GM19351 (cell line): ENCODE data around the gene CIBAR2.

ENCODE experiments used
- ATAC-seq: cut with Tn5 transposase; IDR thresholded peaks from one replicate; pipeline ENCODE4 v1.9.1; 2021; ENCODE audit warnings: mild to moderate bottlenecking, moderate library complexity; ENCODE audit not compliant: unreplicated experiment

Gene CIBAR2

GRCh38 chr16:85144026-85144915, 32.0 kb upstream of the CIBAR2 start:
- ATAC-seq, result no peak

GRCh38 chr16:85142771-85143211, 30.5 kb upstream of the CIBAR2 start:
- ATAC-seq, result no peak

DNA sequence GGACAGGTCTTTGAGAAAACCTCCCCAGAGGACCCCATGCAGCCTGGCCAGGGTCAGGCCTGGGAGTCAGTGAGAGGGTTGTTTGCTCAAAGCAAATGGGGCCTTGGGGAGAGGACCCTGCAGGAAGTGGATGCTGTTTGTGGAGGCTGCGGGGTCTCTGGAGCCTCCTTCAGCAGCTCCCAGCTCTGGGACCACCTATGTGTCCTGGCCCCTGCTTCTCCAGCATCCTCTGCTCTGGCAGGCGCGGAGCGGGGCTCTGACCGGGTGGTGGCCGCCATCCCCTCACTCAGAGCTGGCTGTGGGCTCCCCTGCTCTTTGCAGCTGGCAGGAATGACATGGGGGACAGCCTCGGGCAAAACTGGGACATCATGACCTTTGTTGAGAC, 29.8 kb upstream of the CIBAR2 start:
- ATAC-seq, result no peak

DNA sequence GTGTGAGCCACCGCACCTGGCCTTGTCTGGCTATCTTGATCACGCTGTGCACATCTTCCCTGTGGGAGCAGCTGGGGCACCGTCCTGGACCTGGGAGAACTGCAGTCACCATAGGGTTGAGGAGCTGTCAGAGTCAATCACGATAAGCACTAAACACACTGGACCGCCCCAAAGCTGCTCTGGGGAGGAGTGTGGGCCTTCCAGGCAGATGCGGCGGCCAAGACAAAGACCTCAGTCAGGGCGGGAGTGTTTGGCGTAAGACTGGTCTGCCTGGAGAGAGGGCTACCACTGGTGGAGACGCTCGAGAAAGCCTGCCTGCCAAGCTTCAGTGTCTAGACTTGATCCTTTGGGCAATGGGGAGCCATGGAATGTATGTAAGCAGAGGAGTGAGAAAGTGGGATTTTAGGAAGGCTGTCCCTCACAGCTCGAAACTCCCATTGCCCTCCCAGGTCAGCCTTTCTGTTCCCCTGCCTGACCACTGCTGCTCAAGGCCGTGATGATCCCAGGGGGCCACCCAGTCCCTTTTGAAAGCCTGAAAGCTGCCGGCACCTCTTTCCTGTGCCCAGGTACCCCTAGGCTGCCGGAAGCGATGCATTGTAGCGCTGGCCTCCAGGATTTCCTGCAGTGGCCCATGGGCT, 29.3 kb upstream of the CIBAR2 start:
- ATAC-seq, result no peak

- ATAC-seq, result no peak
Measured at GRCh38 chr16:85140455-85141012, 28.3 kb upstream of the CIBAR2 start.

GRCh38 chr16:85139881-85140339, 27.6 kb upstream of the CIBAR2 start:
- ATAC-seq, result no peak

GRCh38 chr16:85138825-85139627, 26.8 kb upstream of the CIBAR2 start:
- no peak for ATAC-seq

DNA sequence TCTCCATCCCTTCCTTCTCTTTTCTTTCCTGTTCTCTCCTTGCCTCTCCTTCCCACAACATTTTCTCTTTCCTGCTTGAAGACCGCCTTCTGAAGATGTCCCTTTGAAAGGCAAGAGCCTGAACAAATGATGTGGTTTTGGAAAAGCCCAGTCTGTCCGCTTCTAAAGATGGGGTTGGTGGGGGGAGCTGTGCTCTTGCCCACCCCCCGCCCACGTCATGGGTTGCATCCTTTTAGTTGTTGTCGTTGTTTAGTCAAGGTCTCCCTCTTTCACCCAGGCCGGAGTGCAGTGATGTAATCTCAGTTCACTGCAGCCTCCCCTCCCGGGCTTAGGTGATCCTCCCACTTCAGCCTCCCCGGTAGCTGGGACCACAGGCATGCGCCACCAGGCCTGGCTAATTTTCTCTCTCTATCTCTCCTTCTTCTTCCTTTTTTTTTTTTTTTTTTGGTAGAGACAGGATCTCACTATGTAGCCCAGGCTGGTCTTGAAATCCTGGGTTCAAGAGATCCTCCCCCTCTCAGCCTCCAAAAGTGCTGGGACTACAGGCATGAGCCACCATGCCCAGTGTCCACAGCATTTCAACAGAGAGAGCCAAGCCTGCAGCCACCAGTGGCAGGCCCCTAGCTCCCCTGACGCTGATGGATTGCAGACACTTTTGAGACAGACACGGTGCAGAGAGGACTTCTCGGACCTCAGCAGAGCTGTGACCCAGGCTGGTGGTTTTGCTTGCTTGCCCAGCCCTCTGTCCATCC, 26.0 kb upstream of the CIBAR2 start:
- ATAC-seq, result no peak

- ATAC-seq, result no peak
Measured at GRCh38 chr16:85137323-85138072, 25.2 kb upstream of the CIBAR2 start.

- ATAC-seq, result no peak
Measured at GRCh38 chr16:85136702-85137322, 24.5 kb upstream of the CIBAR2 start.

GRCh38 chr16:85136213-85136701, 24.0 kb upstream of the CIBAR2 start:
- ATAC-seq, result no peak

GRCh38 chr16:85134789-85135142, 22.5 kb upstream of the CIBAR2 start:
- ATAC-seq, result no peak

DNA sequence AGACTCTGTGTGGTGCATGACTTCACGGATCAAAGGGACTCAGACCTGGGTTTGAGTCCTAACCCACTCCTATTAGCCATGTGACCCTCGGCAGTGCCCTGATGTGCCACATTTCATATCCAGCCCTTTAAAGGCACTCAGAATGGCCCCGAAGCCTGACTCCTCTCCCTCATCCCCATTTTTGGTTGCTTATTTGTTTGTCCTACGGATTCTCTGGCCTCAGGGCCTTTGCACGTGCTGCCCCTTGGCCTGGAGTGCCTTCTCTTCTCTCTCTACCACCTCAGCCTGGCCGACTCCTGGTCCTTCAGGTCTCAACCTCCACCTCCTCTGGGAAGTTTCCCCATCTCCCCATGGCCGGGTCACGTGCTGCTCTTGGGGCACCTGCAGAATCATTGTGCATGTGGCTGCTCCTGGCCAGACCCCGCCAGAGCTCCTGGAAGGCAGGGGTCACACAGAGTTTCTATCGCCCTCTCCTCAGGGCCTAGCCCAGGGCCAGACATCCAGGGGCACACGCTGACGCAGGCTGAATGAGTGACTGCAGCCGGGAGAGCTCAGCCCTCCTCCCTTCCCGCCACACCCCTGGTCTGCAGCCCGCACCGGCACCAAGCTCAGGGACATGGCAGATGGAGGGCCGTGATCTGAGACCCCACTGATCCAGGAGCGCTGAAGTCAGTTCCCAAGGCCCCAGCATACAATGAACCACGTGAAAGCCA, 22.0 kb upstream of the CIBAR2 start:
- ATAC-seq, result no peak

DNA sequence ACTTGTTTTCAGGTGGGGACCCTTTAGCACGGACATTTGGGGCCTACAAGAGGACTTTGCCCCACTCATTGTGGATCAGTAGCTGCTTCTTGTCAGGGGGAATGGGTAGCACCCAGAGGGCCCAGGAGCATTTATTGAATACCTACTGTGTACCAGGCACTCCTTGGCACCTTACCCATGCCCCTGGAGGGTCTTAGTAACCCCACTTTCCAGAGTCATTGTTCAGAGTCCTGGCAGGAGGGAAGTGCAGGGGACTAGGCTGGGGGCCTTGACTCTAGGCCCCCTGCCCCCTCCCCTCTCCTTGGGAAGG, 21.0 kb upstream of the CIBAR2 start:
- no peak for ATAC-seq

DNA sequence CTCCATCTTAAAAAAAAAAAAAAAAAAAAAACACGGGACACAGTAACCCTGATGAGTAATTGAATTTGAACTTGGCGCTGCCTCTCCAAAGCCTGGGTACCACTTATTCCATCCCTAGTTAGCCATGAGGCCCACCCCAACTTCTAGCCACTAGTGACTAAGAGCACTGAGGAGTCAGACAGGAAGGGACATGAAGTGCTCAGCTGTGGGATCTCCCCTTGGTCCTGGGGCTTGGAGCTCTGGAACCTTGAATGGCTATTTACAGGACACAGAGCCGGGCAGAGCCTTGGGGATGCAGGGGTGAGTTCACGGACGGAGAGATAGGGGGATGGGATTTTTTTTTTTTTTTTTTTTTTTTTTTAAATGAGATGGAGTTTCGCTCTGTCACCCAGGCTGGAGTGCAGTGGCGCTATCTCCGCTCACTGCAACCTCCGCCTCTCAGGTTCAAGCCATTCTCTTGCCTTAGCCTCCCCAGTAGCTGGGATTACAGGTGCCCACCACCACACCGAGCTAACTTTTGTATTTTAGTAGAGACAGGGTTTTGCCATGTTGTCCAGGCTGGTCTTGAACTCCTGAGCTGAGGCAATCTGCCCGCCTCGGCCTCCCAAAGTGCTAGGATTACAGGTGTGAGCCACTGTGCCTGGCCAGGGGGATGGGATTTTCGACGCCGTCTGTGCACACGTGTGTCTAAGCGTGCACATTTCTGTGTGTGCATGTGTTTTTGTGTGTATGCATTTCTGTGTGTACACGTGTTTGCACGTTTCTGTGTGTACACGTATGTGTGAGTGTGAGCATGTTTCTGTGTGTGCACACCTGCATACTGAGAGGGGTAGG, 20.4 kb upstream of the CIBAR2 start:
- no peak for ATAC-seq

- ATAC-seq, result no peak
Measured at GRCh38 chr16:85130705-85131028, 18.4 kb upstream of the CIBAR2 start.

DNA sequence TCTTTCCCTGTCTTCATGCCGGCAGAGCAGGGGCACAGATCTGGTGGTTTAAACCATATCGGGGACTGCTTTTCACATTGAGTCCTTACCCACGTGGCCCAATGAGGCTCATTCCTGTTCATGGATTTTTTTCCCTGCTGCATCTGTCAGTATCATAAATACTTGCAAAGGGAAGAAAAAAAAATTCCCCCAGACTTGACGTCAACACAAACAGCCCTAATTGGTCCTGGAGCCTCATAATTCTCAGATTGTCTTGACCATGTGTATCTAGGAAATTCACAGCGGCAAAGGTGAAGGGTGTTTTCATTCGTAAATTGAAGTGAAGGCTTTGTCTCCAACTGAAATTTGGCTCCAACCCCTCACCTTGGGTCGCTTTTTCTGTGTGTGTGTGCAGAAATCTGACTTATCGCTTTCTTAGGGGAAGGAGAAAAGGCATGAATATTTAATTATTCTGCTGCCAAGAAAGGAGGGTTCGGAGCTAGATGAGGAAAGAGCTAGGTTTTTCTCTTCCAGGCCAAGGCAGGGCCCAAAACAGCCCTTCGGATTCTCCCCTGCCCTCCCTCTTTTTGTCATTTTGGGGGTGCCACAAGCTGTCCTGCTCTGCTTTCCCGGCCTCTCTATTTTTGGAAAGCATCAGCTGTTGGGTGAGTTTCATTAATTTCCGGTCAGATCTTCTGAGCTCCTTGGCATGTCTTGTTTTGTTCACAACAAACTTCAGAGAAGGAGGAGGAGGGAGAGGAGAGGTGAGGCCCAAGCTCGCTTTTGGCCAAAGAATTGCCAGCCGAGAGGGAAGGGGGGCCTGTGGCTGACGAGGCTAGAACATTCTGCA, 17.8 kb upstream of the CIBAR2 start:
- ATAC-seq, result no peak
